Measurements from ENCODE around the gene MON1B. TPM values are rescaled to one million over a fixed set of nuclear protein-coding genes. Genes with fewer than 3 reads are reported as not detected.

Gene MON1B
- total RNA-seq, 1 experiment from 2014 or later = 48.0 TPM

- Histone ChIP-seq H3K18ac (ENCODE audit: insufficient read length, low read depth, low read length) (no peak overlapping the region), H3K79me2 (ENCODE audit: insufficient read depth, low read length) (no peaks in the 10 kb centered on the region), H2BK5ac (ENCODE audit: insufficient read length, low read length) (no peak overlapping the region), H2AFZ (ENCODE audit: low read length) (no peak overlapping the region), H3K4ac (ENCODE audit: low read depth, low read length) (no peak overlapping the region), H3K56ac (ENCODE audit: insufficient read length, low read depth, low read length) (no peak overlapping the region), H3K23me2 (ENCODE audit: insufficient read length, low read depth, low read length, poor library complexity, severe bottlenecking) (no peaks in the 10 kb centered on the region), H3K9me3 (ENCODE audit: control insufficient read depth, low read depth, low read length) (no peaks in the 10 kb centered on the region), H3K14ac (ENCODE audit: insufficient read depth, low read length) (no peak overlapping the region), H3K9ac (ENCODE audit: extremely low read depth, insufficient read length, low read length) (no peak overlapping the region), H4K91ac (ENCODE audit: insufficient read length, low read depth, low read length) (no peak overlapping the region), H2AK5ac (ENCODE audit: insufficient read length, low read length) (no peak overlapping the region), H2BK20ac (ENCODE audit: low read depth, low read length, poor library complexity, severe bottlenecking) (no peak overlapping the region), H3K27me3 (ENCODE audit: insufficient read depth, low read length) (no peaks in the 10 kb centered on the region), H3K79me1 (ENCODE audit: insufficient read depth, low read depth, low read length, poor library complexity, severe bottlenecking) (no peaks in the 10 kb centered on the region), H4K20me1 (ENCODE audit: control insufficient read depth, insufficient read depth, insufficient read length) (no peaks in the 10 kb centered on the region), H2BK15ac (ENCODE audit: low read depth, low read length) (no peak overlapping the region), H3K27ac (ENCODE audit: insufficient read length, low read depth, low read length) (no peak overlapping the region), H3K4me1 (ENCODE audit: insufficient read depth, low read length) (peaks cover 11% of the 10 kb centered on the region), H2BK120ac (ENCODE audit: low read depth, low read length, poor library complexity, severe bottlenecking) (no peak overlapping the region), H2BK12ac (ENCODE audit: insufficient read length, low read depth, low read length) (no peak overlapping the region), H3K4me2 (ENCODE audit: insufficient read depth, insufficient read length, low read length) (no peak overlapping the region), H3K23ac (ENCODE audit: insufficient read length, low read depth, low read length) (no peak overlapping the region), H4K5ac (ENCODE audit: insufficient read length, low read depth, low read length) (no peak overlapping the region), H3T11ph (ENCODE audit: low read length) (no peak overlapping the region), H4K8ac (replicated peaks; ENCODE audit: insufficient read length, low read depth, low read length) (no peak overlapping the region)
- H3K27ac Mint-ChIP-seq = no peak overlapping the region
- no peak for DNase-seq
- no peak for TF ChIP-seq CTCF (conservative IDR thresholded peaks at IDR 0.05)
- no peak overlapping the region for H3K4me3 Mint-ChIP-seq
- no CpG with 5 or more reads among the region's 2 CpGs for WGBS (ENCODE audit: extremely low coverage, insufficient read length, low lambda C conversion rate)
- H3K9me3 Mint-ChIP-seq = no peaks in the 10 kb centered on the region
- H3K27me3 Mint-ChIP-seq (ENCODE audit: low read depth) = peaks cover 2% of the 10 kb centered on the region
- peaks cover 24 to 29% of the 10 kb centered on the region in 2 experiments for H3K4me1 Mint-ChIP-seq
- H3K36me3 Mint-ChIP-seq (ENCODE audit: insufficient read depth in 1 of 3, low read depth in 3 of 3) = no peaks in the 10 kb centered on the region
These were observed 15.5 kb downstream of the MON1B start for GRCh38 chr16:77206533-77206932.

All from H9 (cell line).